ENCODE results near the gene MRC2.

GRCh38 chr17:62619417-62620155, 7.9 kb upstream of the MRC2 start:
- TF ChIP-seq, protein P1, sequence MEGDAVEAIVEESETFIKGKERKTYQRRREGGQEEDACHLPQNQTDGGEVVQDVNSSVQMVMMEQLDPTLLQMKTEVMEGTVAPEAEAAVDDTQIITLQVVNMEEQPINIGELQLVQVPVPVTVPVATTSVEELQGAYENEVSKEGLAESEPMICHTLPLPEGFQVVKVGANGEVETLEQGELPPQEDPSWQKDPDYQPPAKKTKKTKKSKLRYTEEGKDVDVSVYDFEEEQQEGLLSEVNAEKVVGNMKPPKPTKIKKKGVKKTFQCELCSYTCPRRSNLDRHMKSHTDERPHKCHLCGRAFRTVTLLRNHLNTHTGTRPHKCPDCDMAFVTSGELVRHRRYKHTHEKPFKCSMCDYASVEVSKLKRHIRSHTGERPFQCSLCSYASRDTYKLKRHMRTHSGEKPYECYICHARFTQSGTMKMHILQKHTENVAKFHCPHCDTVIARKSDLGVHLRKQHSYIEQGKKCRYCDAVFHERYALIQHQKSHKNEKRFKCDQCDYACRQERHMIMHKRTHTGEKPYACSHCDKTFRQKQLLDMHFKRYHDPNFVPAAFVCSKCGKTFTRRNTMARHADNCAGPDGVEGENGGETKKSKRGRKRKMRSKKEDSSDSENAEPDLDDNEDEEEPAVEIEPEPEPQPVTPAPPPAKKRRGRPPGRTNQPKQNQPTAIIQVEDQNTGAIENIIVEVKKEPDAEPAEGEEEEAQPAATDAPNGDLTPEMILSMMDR (IDR thresholded peaks at IDR 0.05): no peak
- TF ChIP-seq POLR2A (IDR thresholded peaks at IDR 0.05): no peak
- TF ChIP-seq POLR2AphosphoS5 (IDR thresholded peaks at IDR 0.05): no peak
- TF ChIP-seq EP300 (IDR thresholded peaks at IDR 0.05): no peak

All from gastroesophageal sphincter (tissue), 3 donors.